ENCODE data around the gene VRK2.
"Not testable (repeated sequence)": the region's sequence is repeated elsewhere in the genome, so short reads cannot be mapped to it uniquely, and the experiment has no call there.

VRK2 gene

GRCh38 chr2:58081000-58081399 is 34.4 kb downstream of the VRK2 start:
- Histone ChIP-seq H3F3A (ENCODE audit: insufficient read depth, low read length) (no peaks in the 10 kb centered on the region), H3K36me3 (ENCODE audit: insufficient read depth, low read length) (peaks cover 9% of the 10 kb centered on the region; the same call in 1 of the 2 replicates), H3K4me2 (ENCODE audit: low read length) (no peak overlapping the region), H3K9me2 (ENCODE audit: low read depth, low read length) (no peaks in the 10 kb centered on the region), H3K27ac (ENCODE audit: low read depth, low read length, poor library complexity, severe bottlenecking) (no peak overlapping the region), H4K20me1 (ENCODE audit: insufficient read depth, low read length) (no peaks in the 10 kb centered on the region), H3K27me3 (ENCODE audit: insufficient read depth, low read length) (no peaks in the 10 kb centered on the region), H3K4me3 (ENCODE audit: low read depth, low read length, poor library complexity, severe bottlenecking) (no peak overlapping the region), H3K4me1 (ENCODE audit: insufficient read depth, low read length, severe bottlenecking) (no peaks in the 10 kb centered on the region), H3K9ac (ENCODE audit: low read length) (no peak overlapping the region), H3K79me2 (ENCODE audit: insufficient read depth, low read length) (peaks cover 18% of the 10 kb centered on the region), H2AFZ (ENCODE audit: low read length) (no peak overlapping the region), H3K9me3 (ENCODE audit: low read length) (no peaks in the 10 kb centered on the region)
- TF ChIP-seq CTCF (IDR thresholded peaks at IDR 0.05; ENCODE audit: low read length) (no peak), EZH2 (IDR thresholded peaks at IDR 0.05; ENCODE audit: borderline replicate concordance, low read length) (no peak)

- H3F3A ChIP-seq (ENCODE audit: insufficient read depth, low read length) = no peaks in the 10 kb centered on the region
- no peak for TF ChIP-seq EZH2 (IDR thresholded peaks at IDR 0.05; ENCODE audit: borderline replicate concordance, low read length)
- H3K4me3 ChIP-seq (ENCODE audit: low read depth, low read length, poor library complexity, severe bottlenecking) = no peak overlapping the region
- no peak overlapping the region for H3K27ac ChIP-seq (ENCODE audit: low read depth, low read length, poor library complexity, severe bottlenecking)
- H3K9me2 ChIP-seq (ENCODE audit: low read depth, low read length) = no peaks in the 10 kb centered on the region
- H3K79me2 ChIP-seq (ENCODE audit: insufficient read depth, low read length) = no peaks in the 10 kb centered on the region
- H3K9me3 ChIP-seq (ENCODE audit: low read length) = no peaks in the 10 kb centered on the region
- H3K4me2 ChIP-seq (ENCODE audit: low read length) = no peak overlapping the region
- H4K20me1 ChIP-seq (ENCODE audit: insufficient read depth, low read length) = no peaks in the 10 kb centered on the region
- no peak overlapping the region for H3K9ac ChIP-seq (ENCODE audit: low read length)
- no peaks in the 10 kb centered on the region for H3K4me1 ChIP-seq (ENCODE audit: insufficient read depth, low read length, severe bottlenecking)
- no peaks in the 10 kb centered on the region for H3K27me3 ChIP-seq (ENCODE audit: insufficient read depth, low read length)
- no peak overlapping the region for H2AFZ ChIP-seq (ENCODE audit: low read length)
- peaks cover 46% of the 10 kb centered on the region for H3K36me3 ChIP-seq (ENCODE audit: insufficient read depth, low read length)
Measured at GRCh38 chr2:58089081-58089480, 42.5 kb downstream of the VRK2 start.

- not testable (repeated sequence) for H3K9me3 ChIP-seq (ENCODE audit: low read length); H3K27ac ChIP-seq (ENCODE audit: low read depth, low read length, poor library complexity, severe bottlenecking); H3F3A ChIP-seq (ENCODE audit: insufficient read depth, low read length); H3K9ac ChIP-seq (ENCODE audit: low read length); H3K27me3 ChIP-seq (ENCODE audit: insufficient read depth, low read length); H3K4me2 ChIP-seq (ENCODE audit: low read length); H3K79me2 ChIP-seq (ENCODE audit: insufficient read depth, low read length); H3K9me2 ChIP-seq (ENCODE audit: low read depth, low read length); H3K4me1 ChIP-seq (ENCODE audit: insufficient read depth, low read length, severe bottlenecking); H2AFZ ChIP-seq (ENCODE audit: low read length); H3K4me3 ChIP-seq (ENCODE audit: low read depth, low read length, poor library complexity, severe bottlenecking); H4K20me1 ChIP-seq (ENCODE audit: insufficient read depth, low read length)
- peaks cover 37% of the 10 kb centered on the region for H3K36me3 ChIP-seq (ENCODE audit: insufficient read depth, low read length)
Measured at GRCh38 chr2:58092772-58093171, 46.2 kb downstream of the VRK2 start.

GRCh38 chr2:58097025-58097424 is 50.4 kb downstream of the VRK2 start:
- peaks cover 6% of the 10 kb centered on the region for H3K36me3 ChIP-seq (ENCODE audit: insufficient read depth, low read length)

More at GRCh38 chr2:58097025-58097424, 50.4 kb downstream of the VRK2 start:
- Histone ChIP-seq H3K4me1 (ENCODE audit: insufficient read depth, low read length, severe bottlenecking) (no peaks in the 10 kb centered on the region), H3K27ac (ENCODE audit: low read depth, low read length, poor library complexity, severe bottlenecking) (no peak overlapping the region), H3K4me2 (ENCODE audit: low read length) (no peak overlapping the region), H3F3A (ENCODE audit: insufficient read depth, low read length) (no peaks in the 10 kb centered on the region), H2AFZ (ENCODE audit: low read length) (no peak overlapping the region), H3K9me2 (ENCODE audit: low read depth, low read length) (no peaks in the 10 kb centered on the region), H3K79me2 (ENCODE audit: insufficient read depth, low read length) (peaks cover 4% of the 10 kb centered on the region; the same call in 1 of the 2 replicates), H4K20me1 (ENCODE audit: insufficient read depth, low read length) (no peaks in the 10 kb centered on the region), H3K4me3 (ENCODE audit: low read depth, low read length, poor library complexity, severe bottlenecking) (no peak overlapping the region), H3K9ac (ENCODE audit: low read length) (no peak overlapping the region), H3K9me3 (ENCODE audit: low read length) (no peaks in the 10 kb centered on the region), H3K27me3 (ENCODE audit: insufficient read depth, low read length) (no peaks in the 10 kb centered on the region)
- TF ChIP-seq EZH2 (IDR thresholded peaks at IDR 0.05; ENCODE audit: borderline replicate concordance, low read length) (no peak), CTCF (IDR thresholded peaks at IDR 0.05; ENCODE audit: low read length) (no peak)

All from OCI-LY1 (cell line).